ENCODE results near the gene ZNF362.

The ZNF362 gene

DNA sequence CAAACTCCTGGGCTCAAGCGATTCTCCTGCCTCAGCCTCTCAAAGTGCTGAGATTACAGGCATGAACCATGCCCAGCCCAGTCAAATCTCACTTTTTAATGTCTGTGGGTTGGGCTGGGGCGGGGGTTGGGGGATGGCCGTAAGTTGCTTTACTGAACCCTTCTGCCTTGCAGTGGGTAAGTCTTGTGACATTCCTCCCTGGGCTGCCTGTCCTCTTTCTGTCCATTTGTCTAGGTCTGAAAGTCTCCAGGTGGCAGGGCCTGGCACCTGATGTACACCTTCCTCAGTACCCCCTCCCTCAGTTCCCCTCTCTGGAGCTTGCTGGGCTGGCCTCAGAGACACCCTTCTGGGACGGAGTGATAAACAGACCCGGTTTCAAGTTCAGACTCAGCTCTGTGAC is 13.3 kb downstream of the ZNF362 start:
- DNase-seq = no peak

GRCh38 chr1:33270379-33270778 is 14.1 kb downstream of the ZNF362 start:
- DNase-seq = no peak

DNA sequence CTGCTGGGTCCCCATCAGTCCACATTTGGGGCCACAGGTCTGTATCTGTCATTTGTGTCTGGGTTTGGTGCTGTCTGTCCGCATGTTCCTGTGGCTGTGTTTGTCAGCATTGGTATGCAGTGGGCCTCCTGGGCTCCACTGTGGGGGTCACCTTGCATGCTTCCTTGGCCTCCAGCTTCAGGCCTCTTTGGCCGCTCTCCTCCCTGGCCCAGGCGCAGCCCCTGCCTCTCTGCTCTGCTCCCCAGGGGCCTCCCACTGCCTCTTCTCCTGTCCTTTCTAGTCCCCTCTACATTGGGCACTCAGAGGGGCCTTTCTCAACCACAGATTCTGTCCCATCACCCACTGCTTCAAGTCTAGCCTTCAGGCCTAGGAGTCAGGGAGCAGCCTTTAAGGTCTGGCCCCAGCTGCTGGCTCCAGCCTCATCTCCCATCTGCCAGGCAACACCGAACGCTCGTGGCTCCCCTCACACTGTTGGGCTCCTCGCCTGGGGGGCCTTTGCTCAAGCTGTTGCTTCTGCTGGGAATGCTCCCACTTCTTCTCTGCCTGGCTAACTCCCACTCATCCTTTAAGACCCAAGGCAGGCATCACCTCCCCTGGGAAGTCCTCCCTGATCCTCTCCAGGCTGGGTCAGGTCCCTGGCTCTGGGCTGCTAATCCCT is 14.6 kb downstream of the ZNF362 start:
- no peak for DNase-seq

GRCh38 chr1:33271666-33272505 is 15.6 kb downstream of the ZNF362 start:
- no peak for DNase-seq

GRCh38 chr1:33272509-33272908 is 16.2 kb downstream of the ZNF362 start:
- no peak for DNase-seq

- DNase-seq = no peak
These were observed 16.6 kb downstream of the ZNF362 start for GRCh38 chr1:33272930-33273329.

DNA sequence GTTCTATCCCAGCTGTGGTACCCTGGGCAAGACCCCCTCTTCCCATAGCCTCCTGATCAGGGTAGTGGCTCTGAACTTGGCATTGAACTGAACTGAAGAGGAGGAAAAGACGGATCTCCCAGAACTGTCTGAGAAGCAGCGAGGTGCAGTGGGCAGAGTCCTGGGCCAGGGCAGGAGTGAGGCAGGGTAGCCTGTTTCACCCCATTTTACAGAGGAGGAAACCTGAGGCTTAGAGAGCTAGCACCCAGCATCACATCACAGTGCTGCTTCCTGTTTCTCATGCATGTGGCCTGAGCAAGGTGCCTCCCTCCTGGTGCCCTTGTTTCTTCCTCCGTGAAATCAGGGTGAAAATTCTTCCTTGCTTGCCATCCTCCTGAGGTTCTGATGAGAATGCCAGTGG is 17.1 kb downstream of the ZNF362 start:
- DNase-seq = no peak

DNA sequence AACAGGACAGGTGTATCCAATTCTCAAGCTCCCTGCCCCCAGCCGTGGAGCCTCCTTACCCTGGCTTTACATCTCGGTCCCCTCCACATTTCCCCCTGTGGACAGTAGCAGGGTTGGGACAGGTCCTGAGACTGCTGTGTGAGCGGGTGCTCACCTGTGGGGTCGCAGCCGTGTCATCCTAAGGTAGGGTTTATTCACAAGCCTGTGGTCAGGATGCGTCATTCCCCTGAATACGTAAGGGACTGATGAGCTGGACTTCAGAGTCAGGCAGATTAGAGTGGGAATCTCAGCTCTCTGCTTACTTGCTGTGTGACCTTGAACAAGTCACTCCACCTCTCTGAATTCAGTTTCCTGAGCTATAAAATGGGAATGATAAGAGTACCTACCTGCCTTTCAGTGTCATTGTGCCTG is 17.7 kb downstream of the ZNF362 start:
- no peak for DNase-seq

- DNase-seq = no peak
These were observed 18.2 kb downstream of the ZNF362 start for GRCh38 chr1:33274446-33274845.

DNA sequence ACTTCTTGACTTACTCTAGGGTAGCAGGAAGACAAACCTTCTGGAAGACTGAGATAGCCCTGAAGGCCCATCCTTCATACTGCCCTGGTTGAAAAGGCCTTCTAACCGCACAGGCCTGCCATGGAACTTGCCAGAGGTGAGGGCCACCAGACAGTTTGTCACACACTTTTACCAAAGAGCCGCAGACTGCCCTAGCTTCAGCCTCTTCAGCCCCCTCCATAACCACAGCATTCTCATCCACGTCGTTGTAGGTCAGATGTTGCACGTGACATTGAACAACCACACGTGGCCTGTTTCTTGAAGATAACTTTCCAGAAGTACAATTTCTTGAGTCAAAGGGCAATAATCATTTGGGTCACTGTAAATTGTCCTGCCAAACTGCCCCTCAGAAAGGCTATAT is 18.9 kb downstream of the ZNF362 start:
- DNase-seq = no peak

GRCh38 chr1:33275706-33276572 is 19.6 kb downstream of the ZNF362 start:
- no peak for DNase-seq

DNA sequence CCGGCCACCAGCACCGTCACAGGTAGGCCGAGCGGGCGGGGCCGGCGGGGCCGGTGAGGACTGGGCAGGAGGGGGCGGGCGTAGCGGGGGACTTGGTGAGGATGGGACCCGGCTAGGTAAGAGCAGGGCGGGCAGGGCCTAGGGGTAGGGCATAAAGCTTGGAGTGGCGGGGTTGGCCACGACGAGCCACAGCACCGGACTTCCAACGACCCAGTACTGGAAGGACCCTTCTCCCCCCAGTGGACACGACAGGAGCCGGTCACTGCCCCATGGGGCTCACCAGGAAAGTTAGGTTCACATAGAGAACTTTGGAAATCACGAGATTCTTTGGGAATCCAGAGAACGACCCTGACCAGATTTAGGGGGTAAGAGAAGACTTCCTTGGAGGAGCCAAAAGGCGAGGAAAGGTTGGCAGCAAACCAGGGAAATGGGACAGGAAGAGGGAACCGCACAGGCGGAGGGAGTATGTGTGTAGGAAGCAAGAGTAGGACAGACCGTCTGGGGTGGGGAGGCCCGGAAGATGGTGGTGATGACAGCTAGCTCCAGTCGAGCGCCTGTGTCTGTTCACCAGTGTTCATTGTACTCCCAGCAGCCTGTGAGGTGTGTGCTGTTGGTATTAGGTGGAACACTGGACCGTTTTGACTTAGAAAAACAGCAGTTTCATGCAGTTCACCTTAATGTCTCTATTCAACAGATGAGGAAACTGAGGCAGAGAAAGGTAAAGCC is 20.4 kb downstream of the ZNF362 start:
- no peak for DNase-seq

DNA sequence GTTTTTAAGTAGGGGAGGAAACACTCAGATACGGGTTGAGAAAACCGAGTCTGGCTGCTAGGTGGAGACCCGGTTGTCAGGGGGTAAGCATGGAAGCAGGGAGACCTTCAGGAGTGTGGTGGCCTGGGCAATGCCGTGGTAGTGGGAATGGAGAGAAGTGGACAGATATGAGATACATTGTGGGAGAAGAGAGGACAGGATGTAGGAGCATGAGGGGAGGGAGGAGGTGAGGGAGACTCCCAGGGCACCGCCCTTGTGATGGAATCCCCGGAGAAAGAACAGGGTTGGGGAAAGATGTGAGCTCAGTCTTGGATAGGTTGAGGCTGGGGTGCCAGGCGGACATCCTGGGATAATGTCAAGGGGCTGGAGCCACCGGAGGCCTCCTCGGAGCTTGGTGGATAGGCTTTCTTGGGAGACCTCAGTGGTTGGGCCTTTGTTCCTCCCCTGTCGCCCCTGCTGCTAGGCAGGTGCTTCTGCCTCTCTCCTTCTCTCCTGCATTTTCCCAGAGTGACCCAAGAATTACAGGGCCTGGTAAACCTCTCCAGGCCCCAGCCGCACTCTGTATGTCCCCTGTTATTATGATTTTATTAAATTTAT is 21.3 kb downstream of the ZNF362 start:
- DNase-seq = no peak

DNA sequence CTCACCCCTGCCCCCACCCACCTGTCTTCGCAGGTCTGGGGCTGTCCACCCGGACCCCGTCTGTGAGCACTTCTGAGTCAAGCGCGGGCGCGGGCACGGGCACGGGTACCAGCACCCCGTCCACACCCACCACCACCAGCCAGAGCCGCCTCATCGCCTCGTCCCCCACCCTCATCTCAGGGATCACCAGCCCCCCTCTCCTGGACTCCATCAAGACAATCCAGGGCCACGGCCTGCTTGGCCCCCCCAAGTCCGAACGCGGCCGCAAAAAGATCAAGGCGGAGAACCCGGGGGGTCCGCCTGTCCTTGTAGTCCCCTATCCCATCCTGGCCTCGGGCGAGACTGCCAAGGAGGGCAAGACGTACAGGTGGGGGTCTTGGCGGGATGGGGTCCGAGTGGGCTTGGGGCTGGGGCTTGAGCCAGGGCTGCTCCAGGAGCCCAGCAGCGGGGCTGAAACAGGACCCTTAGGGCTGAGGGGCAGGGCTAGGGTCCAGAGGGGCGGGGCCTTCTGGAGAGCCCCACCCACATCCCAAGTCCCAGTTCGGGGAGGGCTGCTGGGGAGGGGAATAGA is 23.9 kb downstream of the ZNF362 start:
- no peak for DNase-seq

DNA sequence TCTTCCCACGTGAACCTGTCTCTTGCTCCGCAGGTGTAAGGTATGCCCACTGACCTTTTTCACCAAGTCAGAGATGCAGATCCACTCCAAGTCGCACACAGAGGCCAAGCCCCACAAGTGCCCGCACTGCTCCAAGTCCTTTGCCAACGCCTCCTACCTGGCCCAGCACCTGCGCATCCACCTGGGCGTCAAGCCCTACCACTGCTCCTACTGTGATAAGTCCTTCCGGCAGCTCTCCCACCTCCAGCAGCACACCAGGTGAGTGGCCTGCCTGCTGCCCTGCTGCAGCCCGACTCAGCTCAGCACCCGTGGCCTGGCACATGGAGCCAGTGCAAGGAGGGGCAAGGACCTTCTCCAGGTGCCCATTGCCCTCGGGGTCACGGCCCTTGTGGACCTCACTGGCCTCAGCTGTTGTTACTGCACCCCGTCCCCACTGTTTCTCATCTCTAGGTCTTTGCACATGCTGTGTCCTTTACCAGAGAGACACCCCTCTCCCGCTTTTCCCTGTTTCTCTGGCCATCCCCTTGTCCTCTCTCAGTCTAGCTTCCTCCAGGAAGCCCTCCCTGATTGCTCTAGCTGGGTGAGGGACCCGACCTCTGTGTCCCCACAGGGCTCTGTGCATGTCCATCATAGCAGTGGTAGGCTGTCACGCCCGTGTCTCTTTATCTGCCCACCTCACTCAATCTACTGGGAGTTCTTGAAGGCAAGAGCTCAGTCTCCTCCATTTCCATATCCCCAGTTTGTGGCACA is 25.4 kb downstream of the ZNF362 start:
- DNase-seq = no peak

DNA sequence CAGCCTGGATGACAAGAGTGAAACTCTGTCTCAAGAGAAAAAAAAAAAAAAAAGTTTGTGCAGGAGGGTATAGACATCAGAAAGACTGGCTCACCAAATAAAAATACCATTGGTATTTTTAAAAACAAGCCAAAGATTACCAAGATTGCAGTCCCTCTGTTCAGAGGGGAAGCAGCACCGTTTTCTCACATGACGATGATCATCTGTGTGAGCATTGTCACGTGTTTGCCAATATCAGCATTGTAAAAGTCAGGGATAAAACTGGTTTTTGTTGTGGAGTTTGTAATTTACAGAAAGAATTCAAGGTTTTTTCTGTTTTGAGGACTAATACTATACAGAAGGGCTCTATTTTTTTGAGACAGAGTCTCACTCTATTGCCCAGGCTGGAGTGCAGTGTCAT is 26.5 kb downstream of the ZNF362 start:
- DNase-seq = no peak

DNA sequence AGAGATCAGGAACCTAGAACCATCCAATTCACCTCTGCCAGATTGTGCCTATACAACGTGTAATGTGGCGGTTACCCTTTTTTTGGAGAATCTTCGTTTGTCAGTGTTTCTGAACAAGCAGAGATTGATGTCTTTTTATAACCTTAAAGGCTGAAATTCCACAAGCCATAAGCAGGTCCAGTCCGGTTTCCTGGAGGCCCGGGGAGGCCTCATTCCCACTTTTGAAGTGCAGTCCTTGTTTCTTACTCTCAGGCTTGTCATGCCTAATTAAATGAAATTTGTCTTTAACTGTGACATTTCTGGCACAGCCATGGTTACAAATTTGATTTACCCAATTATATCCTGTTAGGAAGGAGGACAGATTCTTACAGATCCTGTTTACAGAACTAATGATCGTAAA is 27.8 kb downstream of the ZNF362 start:
- no peak for DNase-seq

DNA sequence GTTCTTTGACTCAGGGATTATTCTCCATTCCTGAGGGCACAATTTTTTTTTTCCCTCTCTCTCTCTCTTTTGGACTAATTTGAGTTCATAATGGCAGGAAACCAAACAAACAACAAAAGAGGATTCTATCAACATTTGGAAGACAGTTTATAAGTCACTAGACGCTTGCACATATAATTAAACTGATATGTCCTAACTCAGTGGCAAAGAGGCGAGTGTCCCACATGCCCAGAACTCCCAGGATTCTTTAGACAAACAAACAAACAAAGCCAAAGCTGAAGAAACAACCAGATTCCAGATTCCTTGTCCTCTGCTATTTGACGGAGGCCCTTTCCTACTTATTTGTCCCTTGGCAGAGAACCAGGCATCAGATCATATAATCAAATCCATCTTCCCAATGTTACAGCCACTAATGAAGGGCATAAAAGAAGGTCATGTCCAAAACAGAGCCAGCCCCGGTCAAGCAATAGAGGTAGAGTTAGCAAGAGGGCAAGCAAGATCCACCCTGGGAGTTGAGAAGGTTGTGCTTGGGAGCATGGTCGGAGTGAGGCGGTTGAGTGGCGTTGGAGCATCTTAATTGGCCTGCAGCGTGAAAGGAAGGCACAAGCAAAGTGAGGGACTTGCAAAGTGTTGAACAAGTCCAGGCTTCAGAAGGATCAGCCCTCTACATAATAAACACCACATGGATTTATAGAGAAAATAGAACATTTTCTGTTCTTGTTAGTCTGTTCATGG is 30.3 kb downstream of the ZNF362 start:
- no peak for DNase-seq

DNA sequence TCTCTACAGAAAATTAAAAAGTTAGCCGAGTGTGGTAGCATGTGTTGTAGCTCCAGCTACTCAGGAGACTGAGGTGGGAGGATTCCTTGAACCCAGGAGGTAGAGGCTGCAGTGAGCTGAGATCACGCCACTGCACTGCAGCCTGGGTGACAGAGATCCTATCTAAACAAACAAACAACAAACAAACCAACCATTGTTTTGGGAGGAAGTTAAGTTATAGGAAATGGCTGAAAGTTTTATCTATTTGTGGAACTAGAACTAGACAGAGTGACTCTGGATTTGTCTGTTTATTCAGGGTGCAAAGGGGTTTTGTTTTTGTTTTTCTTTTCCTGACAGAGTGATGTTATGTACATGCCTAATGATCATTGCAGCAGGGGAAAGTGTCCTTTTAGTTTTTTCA is 31.0 kb downstream of the ZNF362 start:
- no peak for DNase-seq

- DNase-seq = no peak
These were observed 32.9 kb downstream of the ZNF362 start for GRCh38 chr1:33288976-33289857.

Data from Kasumi-1 (cell line).